ENCODE measurements around the gene VPS39.

DNA sequence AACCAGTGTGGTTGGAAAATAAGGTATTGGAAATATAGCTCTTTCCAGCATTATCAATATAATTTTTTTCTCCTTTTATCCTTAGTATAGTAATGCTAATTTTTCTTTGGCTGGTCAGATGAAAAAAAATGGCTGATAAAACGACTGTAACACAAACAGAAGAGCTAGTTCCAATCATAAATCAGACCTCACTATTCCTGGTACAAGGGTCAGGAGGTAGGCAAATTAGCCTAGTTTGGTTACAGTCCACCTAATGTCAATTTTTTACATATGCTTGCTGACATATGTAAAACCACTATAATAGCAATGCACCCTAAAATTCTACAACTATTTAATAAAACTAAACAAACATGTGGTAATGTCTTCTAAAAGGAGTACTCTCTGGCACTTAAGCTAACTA lies 19.9 kb upstream of the VPS39 start:
- TF ChIP-seq, protein P1, sequence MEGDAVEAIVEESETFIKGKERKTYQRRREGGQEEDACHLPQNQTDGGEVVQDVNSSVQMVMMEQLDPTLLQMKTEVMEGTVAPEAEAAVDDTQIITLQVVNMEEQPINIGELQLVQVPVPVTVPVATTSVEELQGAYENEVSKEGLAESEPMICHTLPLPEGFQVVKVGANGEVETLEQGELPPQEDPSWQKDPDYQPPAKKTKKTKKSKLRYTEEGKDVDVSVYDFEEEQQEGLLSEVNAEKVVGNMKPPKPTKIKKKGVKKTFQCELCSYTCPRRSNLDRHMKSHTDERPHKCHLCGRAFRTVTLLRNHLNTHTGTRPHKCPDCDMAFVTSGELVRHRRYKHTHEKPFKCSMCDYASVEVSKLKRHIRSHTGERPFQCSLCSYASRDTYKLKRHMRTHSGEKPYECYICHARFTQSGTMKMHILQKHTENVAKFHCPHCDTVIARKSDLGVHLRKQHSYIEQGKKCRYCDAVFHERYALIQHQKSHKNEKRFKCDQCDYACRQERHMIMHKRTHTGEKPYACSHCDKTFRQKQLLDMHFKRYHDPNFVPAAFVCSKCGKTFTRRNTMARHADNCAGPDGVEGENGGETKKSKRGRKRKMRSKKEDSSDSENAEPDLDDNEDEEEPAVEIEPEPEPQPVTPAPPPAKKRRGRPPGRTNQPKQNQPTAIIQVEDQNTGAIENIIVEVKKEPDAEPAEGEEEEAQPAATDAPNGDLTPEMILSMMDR (IDR thresholded peaks at IDR 0.05) = no peak
- TF ChIP-seq POLR2AphosphoS5 (IDR thresholded peaks at IDR 0.05) = no peak
- no peak for TF ChIP-seq POLR2A (IDR thresholded peaks at IDR 0.05)
- TF ChIP-seq EP300 (IDR thresholded peaks at IDR 0.05; ENCODE audit: low read depth) = no peak
